Left cardiac atrium (tissue), 4 donors: ENCODE measurements around the gene SP7. TPM values are rescaled to one million over a fixed set of nuclear protein-coding genes. Genes with fewer than 3 reads are reported as not detected.
"Not testable (repeated sequence)": the region's sequence is repeated elsewhere in the genome, so short reads cannot be mapped to it uniquely, and the experiment has no call there.

Experiments
- ATAC-seq, 2 donors: fragments of 200-7000 bp; cut with Tn5 transposase; one replicate each; pipeline ENCODE4 v1.9.1; 2020; ENCODE audit warnings: mild to moderate bottlenecking in 2 of 2, moderate library complexity in 2 of 2
- DNase-seq: peaks from one replicate; pipeline ENCODE4 v3.0.0-alpha.2; 2020
- intact Hi-C, 2 donors: fragments of 100-400 bp; cut with DNase I; formaldehyde crosslinking; loops; one replicate each; pipeline versions ENCODE4 v1.14.1 to v1.15.1; 2022 to 2023
- total RNA-seq, 2 donors: library from RNA; stranded (reverse); fragmentation: NEBNext Ultra II Directional; extraction: Animal tissue kit (Norgen Biotek cat#: 25700); gene quantifications; one replicate each; pipeline ENCODE4 v1.2.1, GENCODE V29; 2021
- donor health status: DM: no; HTN: yes; CAD: no.
- donor health status: DM: no; HTN: yes; CAD: no; lungs with severe emphysema.
- donor health status: DM: yes; HTN: yes; CAD: no.
- donor health status: Dilated cardiomyopathy.

The SP7 gene
- total RNA-seq, 2 donors from 2014 or later = not detected

DNA sequence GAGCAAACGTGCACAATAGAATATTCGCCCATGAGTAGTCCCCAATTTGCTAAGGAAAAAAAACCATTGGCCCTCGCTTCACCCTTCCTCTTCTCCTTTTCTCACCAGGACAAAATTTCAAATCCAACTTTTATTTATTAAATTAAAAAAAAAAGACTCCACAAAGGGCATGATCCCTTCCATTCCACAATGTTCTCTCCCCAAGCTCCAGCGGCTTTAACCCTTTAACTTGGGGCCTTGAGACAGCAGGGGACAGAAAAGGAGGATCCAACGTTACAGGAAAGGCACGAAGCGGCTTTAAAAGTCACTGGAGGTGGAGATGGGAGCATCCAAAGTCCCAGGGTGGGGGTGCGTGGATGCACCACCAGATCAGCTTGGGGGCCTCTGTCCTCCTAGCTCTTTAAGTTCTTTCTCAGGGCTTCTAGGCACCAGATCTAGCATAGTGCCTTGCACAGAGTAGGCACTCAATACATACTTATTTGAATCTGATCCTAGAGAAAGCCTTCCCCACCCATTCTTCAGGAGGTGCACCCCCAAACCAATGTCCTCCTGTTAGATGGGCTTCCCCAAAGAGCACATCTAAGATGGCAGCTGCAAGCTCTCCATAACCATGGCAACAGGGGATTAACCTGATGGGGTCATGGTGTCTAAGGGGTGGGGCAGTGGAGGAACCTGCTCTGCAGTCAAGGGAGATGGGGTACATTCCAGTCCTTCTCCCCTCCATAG is 9.5 kb downstream of the SP7 start:
- ATAC-seq (no peak), DNase-seq (no peak)
- intact Hi-C loops = loop anchor here in 1 of 2 donors (2.0 to 10.0 kb wide), 2 partner anchors 18 to 178 kb away; partner anchors contain the start of genes NPFF and TARBP2

DNA sequence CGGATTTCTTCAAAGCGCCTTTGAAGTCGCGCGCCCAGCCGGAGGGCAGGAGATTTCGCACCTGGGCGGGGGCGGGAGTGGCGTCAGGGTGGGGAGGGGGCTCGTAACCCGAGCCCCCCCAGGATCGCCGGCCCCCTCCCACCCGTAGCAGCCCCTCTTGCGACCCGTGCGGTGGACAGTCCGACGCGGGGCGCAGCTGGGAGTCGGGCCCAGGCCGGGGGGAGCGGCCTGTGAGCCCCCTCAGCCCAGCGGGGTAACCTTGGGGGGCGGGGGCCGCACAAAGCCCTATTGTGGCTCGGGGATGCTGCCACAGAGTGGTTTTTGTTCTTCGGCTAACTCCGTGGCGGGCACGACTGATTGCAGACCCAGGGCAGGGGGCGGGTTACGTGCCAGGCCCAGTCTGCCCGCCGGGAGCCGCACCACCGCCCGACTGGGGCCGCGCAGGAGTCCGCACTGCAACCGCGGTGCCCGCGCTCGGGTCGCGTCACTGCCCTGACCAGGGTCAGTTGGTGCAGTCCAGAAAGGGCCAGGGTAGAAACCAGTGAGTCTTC is 10.6 kb downstream of the SP7 start:
- peak; percentile 17 to 27 for ATAC-seq
- intact Hi-C loops = loop anchor here in 1 of 2 donors (2.0 to 10.0 kb wide), 3 partner anchors 19 to 179 kb away; partner anchors contain the start of genes NPFF, SP1 and TARBP2

DNA sequence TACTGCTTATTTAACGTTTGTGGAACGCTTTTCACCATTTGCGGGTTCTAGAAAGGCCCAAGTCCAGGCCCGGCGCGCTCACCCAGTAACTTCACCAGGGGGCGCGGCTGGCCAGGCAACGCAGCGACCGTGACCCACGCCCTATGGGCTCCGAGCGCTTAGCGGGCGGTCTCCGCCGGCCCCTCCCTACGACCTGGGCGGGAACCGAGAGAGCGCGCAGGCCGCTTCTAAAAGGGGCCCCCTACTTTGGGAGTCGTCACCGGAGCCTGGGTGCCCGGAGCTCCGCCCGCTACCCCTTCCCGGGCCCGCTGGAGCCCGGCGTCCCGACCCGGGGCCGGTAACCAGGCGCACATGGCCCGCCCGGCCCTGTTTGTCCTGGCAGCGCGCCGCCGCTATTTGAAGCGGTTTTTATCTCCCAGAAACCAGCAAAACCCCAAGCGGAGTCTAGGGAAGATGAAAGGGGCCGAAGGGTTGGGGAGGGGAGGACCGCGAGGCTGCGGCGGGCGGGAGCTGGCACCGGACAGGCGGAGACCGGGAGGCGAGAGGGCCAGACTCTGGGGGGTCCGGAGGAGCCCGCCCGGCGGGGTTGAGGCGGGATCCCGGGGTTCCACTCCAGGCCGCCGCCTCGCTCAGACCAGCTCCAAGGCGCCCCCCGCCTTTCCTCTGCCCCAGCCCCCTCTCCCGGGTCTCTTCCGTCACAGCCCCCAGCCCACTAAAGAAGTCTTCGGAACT is 11.2 kb downstream of the SP7 start:
- intact Hi-C loops = loop anchor here in 1 of 2 donors (2.0 to 10.0 kb wide), 2 partner anchors 56 to 180 kb away; partner anchors contain the start of genes NPFF, SP1 and TARBP2
- DNase-seq (peak; percentile 95), ATAC-seq (peak; percentile 86 to 87)

More for the DNA sequence above, 10.6 kb downstream of the SP7 start:
- peak; percentile 53 for DNase-seq

DNA sequence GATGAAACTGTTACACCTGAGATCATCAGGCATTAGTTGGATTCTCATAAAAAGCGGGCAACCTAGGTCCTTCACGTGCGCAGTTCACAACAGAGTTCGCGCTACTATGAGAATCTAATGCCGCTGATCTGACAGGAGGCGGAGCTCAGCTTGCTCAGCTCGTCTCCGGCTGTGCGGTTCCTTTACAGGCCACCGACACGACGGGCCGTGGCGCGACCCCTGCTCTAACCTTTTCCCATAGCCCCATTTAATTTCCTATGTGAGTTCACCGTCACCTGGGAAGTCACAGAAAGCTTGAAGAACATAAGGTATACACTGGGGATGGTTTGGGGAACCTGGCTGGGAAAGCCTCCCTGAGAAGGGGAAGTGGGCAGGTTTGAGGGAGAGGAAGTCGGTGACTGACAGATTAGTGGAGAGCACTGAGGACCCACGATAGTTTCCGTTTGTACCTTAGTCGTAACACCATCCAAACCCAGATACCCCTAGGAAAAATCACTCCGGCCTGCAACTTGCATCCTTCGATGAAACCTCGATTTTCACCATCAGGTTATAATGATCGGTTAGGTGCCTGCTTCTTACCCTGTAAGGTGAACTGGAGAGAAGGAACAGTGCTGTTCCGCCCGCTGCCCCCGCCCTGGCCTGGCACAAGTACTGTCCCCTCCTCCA is 11.9 kb downstream of the SP7 start:
- intact Hi-C loops = loop anchor here in 1 of 2 donors (2.0 to 10.0 kb wide), 2 partner anchors 57 to 181 kb away; partner anchors contain the start of genes NPFF, SP1 and TARBP2
- DNase-seq = no peak
- ATAC-seq = no peak

DNA sequence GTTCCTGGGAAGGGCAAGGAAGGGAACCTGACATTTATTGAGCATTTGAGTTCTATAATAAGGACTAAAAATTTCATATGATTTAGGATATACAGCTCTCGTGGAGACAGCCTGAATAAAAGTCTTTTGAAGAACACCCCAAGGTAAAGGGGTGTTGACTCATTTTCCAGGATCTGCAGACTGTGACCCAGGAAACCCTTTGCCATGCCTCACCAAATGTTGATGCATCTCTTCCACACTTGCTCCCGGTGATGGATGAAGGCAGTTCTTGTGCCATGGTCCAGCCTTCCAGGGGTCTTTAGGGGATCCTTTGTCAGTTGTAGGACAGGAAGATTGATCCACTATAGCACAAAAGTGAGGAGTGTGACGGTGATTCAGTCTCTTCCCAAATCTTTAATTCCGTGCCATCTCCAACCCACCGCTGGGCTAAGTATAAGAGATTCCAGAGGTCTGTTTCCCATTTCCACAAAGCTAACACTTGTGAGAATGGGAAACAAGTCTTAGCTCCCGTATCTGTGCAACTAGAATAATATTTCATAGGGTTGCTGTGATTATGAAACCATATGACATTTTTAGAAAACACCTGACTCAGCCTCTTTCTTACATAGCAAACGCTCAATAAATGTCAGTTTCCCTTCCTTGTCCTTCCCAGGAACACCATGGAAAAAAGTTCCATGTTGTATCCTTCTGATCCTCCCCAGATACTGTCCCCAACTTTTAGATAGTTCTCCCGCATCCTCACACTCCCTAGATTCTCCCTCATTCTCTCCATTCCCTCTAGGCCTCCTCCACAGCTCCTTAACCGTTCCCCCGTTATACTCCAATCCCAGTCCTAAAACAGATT is 15.6 kb downstream of the SP7 start:
- intact Hi-C loops = loop anchor here in 1 of 2 donors (1.0 to 10.0 kb wide), 2 partner anchors 100 to 184 kb away; partner anchors contain the start of genes NPFF and TARBP2
- no peak for ATAC-seq

DNA sequence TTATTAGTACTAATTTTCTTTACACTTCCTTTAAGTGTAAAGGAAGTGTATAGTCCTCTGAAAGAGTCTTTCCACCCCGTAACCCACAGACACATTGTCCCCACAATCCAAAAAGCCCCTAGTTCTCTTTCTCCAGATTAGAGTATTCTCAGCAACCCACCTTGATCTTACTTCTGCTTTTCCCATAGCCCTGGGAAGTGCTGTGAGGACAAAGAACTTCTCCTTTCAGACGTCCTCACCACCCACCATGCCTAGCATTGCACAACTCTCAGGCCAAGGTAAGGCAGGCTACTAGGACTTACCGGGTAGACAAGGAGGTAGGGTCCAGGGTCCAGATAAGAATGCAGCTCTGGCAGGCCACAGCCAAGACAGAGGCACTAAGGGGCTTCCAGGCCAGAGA is 22.2 kb downstream of the SP7 start:
- intact Hi-C loops = no loop called here
- DNase-seq (no peak), ATAC-seq (no peak)

More for the DNA sequence above, 15.6 kb downstream of the SP7 start:
- DNase-seq = no peak

DNA sequence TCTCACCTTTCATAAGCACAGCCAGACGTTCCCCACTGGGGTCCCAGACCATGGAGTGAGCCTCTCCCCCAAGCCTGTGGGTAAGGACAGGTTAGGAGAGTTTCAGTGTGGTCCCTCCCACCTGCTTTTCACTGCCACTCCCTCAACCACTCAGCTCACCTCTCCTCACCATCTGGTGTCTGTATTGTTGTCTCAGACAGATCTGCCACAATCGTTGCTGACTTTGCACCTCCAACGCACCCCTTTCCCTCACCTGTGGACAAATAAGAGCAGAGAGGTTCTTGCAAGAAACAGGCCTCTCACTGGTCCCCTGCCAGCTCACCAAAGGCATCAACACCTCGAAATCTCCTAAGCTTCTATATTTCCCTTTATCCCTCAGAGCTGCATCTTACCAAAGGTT is 27.9 kb downstream of the SP7 start:
- ATAC-seq = no peak
- intact Hi-C loops = no loop called here
- DNase-seq = no peak

DNA sequence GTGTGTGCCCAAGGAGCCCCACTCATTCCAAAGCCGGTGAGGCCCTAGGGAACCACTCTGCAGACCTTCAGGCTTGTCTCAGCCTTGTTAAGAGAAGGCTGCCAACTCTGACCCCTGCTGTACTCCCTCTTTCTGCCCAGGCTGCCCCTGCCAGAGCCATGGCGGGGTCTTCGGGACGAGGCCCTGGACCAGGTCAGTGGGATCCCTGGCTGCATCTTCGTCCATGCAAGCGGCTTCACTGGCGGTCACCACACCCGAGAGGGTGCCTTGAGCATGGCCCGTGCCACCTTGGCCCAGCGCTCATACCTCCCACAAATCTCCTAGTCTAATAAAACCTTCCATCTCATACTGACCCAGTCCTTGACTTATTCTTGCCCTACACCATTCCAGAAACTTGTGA is 29.3 kb downstream of the SP7 start:
- ATAC-seq (no peak), DNase-seq (no peak)
- intact Hi-C loops = no loop called here

DNA sequence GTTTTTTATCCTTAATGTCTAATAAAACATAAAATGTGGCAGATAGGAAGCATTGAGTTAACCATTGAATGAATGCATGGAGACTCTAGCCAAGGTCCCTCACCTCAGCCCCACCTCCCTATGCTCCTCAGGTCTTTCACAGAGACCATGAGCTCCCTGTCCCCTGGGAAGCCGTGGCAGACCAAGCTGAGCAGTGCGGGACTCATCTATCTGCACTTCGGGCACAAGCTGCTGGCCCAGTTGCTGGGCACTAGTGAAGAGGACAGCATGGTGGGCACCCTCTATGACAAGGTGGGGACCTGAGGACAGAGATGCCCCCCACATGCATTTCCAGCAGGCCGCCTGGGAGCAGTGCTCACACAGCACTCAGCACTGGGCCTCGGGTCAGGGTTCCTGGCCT is 33.3 kb downstream of the SP7 start:
- DNase-seq (no peak), ATAC-seq (no peak)
- intact Hi-C loops = no loop called here

DNA sequence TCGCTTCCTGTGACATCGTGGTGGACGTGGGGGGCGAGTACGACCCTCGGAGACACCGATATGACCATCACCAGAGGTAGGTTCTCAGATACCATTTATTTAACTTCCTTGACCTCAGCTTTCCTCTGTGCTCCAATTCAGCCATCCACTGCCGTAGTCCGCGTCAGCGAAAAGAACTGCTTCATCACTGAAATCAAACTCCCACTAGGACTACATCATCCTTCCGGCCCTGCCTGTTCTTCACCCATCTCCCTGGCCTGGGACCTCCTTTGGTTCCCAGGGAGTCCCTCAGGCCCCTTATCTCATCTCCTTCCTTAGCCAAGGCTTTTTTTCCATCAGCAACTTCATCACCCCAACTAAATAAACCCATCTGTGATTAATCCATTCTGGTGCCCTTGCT is 36.0 kb downstream of the SP7 start:
- intact Hi-C loops = no loop called here
- ATAC-seq (no peak), DNase-seq (no peak)

DNA sequence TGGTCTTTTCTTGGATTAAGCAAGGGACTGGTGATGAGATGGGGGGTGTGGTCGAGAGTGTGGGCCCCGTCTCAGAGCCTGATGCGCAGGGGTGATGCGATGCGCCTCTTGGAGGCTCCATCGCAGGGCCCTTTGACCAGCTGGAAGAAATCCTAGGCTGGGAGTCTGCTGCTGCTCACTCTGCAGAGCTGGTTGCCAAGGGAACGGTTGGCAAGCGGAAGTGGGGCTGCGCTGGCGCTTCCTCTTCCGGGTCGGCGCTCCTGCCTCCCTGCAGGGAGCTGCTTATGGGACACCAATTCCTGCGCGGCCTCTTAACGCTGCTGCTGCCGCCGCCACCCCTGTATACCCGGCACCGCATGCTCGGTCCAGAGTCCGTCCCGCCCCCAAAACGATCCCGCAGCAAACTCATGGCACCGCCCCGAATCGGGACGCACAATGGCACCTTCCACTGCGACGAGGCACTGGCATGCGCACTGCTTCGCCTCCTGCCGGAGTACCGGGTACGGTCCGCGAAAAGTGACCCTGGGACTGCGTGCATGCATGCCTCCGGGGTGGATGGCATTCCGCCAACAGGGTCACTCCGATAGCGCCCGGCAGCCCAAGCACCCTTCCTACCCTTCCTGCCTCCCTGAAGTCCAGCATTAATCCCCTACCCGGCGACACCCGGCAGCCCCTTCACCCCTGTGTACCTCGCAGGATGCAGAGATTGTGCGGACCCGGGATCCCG is 36.5 kb downstream of the SP7 start, which contains the start of gene MYG1:
TSS of gene MYG1 (plus strand) at position 242 of the 727 bp plus-strand sequence. CDS start at position 285, 43 bp downstream.
- intact Hi-C loops = loop anchor here in 1 of 2 donors (10.0 kb wide), 1 partner anchor 235 kb away; no protein-coding TSS in a partner anchor
- DNase-seq = peak; percentile 91
- ATAC-seq = peak; percentile 83 to 87

DNA sequence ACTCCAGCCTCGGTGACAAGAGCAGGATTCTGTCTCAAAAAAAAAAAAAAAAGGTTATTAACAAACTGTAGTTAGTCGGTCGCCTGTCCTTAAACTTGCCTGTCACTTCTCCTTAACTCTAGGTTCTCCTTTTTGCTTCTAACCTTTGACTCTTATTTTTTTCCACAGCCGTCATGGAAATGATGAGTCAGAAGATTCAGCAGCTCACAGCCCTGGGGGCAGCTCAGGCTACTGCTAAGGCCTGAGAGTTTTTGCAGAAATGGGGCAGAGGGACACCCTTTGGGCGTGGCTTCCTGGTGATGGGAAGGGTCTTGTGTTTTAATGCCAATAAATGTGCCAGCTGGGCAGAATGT is 37.1 kb downstream of the SP7 start:
- ATAC-seq (peak in 1 of 2 donors; percentile 18), DNase-seq (no peak)
- intact Hi-C loops = loop anchor here in 1 of 2 donors (10.0 kb wide), 1 partner anchor 234 kb away; no protein-coding TSS in a partner anchor

DNA sequence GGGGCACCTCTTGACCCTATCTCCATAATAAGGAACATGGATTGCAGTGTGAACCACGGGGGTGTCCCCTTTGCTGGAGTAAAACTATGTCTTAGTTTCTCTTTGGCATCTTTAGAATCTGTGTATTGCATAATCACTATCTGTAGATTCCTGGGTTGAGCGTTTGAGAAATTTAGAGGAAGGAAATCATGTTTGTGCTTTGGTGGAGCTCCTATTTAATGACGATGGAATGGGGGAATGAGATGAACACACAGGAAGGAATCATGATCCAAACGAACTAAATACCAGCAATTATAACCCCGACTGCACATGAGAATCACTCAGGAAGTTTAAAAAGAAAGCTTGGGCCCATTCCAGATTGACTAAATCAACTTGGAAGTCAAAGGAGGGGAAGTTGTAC is 38.0 kb downstream of the SP7 start:
- intact Hi-C loops = loop anchor here in 1 of 2 donors (10.0 kb wide), 1 partner anchor 233 kb away; no protein-coding TSS in a partner anchor
- ATAC-seq = no peak

DNA sequence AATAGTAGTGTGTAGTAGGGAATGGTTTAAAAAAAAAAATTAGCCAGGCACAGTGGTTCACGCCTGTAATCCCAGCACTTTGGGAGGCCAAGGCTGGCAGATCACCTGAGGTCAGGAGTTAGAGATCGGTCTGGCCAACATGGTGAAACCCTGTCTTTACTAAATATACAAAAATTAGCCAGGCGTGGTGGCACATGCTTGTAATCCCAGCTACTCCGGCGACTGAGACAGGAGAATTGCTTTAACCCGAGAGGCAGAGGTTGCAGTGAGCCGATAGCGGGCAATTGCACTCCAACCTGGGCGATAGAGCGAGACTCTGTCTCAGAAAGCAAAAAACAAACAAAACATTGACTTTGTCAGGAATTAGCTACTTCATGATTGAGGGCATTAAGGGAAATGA is 39.0 kb downstream of the SP7 start:
- DNase-seq, ATAC-seq: not testable (repeated sequence)
- intact Hi-C loops = loop anchor here in 1 of 2 donors (10.0 kb wide), 1 partner anchor 232 kb away; no protein-coding TSS in a partner anchor

More for the DNA sequence above, 38.0 kb downstream of the SP7 start:
- DNase-seq = no peak

DNA sequence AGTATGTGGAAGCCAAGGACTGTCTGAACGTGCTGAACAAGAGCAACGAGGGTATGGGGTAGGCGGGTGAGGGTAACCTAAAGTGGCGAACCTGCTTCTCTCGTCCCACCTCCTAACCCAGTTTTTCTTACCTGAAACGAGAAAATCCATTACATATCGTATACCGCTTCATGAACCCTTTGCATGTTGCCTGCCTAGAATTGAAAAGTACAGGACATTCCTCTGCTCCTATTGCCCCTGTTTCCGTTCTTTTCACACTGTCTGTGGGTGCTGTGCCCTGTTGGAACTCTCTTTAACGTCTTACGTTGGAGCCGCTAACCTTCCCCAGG is 40.3 kb downstream of the SP7 start:
- DNase-seq (no peak), ATAC-seq (peak in 1 of 2 donors; percentile 2)
- intact Hi-C loops = loop anchor here in 1 of 2 donors (10.0 kb wide), 1 partner anchor 231 kb away; no protein-coding TSS in a partner anchor

DNA sequence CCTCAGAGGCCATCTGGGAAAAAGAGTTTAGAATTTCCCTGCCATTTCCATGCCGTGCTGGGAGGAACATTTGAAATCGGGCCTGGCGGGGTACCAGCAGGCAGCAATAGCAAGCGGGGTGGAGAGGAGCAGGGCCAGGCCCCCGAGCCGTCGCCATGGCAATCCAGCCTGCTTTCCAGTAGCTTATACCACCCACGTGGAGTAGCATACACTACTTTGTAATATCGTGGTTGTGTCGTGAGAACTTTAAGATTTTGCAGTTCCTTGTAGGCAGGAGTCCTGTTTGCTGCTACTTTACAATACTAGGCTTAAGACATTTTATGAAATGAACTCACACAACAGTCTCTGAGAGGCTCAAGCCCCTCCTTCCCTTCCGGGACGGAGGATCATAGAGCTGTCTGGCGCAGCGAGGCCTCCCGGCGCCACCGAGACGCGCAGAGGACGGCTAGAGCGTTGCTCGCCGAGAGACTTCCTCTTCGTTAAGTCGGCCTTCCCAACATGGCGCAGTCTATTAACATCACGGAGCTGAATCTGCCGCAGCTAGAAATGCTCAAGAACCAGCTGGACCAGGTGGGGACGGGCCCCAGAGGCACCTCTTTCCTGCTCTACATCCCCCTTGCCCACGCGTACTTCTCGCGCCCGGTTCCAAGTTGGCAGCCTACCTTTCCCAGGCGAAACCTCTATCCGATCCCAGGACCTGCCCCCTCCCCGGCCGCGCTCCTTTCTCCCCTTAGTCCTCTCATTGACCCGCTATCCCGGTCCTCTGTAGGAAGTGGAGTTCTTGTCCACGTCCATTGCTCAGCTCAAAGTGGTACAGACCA is 40.9 kb downstream of the SP7 start, which contains the start of gene PFDN5:
TSS of gene PFDN5 (plus strand) at position 473 of the 821 bp plus-strand sequence. CDS start at position 499, 26 bp downstream.
- intact Hi-C loops = loop anchor here in 1 of 2 donors (10.0 kb wide), 1 partner anchor 230 kb away; no protein-coding TSS in a partner anchor
- ATAC-seq (peak; percentile 91 to 93), DNase-seq (peak; percentile 93)
